ENCODE results near the gene AXDND1. TPM values are rescaled to one million over a fixed set of nuclear protein-coding genes. Genes with fewer than 3 reads are reported as not detected.

Gene AXDND1
- total RNA-seq, 5 donors from 2014 or later (not counting 1 experiment from before 2014, with no cell fraction given), result 0.19 to 1.5 (median 0.77) TPM; not detected in 2

DNA sequence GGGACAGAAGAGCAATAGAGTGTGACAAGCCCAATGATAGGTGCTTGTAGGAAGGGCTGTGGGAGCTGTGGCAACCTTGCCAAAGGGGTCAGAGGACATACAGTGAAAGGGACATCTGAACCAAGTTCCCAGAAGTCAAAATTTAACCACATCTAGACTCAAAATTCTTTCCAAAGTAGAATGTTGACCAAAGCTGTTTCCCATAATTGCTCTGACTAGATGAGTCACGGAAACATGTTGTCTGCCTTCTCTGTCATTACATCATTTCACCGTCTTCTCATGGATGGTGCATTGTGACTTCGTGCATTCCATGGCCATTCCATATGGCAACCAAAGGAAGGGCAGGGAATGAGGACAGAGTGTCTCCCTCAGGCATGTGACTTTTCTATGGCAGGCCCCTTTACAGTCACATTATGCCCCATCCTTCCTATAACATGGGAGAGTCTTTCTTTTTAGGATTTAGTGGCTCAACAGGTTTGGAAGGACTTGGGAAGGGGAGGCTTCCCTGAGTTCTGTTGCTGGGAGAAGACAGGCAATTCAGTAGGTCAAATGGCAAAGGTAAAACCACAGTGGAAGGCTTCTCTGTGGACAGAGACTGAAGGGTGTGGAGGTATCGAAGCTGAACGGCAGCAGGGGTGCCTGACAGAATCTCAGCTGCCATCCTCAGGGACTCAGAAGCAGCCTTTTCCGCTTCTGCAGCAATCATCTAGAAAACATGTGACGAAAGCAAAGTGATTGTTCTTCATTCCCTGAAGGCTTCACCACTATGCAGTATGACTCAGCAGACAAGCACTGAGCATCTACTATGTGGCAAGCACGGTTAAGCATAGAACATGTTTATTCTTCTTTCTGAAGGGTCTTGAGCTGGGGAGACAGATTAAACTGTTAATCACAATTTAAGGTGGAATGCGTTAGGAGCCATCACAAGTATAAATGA lies 185.2 kb downstream of the AXDND1 start:
- Histone ChIP-seq H3K4me3 (ENCODE audit: control insufficient read depth in 1 of 2, extremely low read depth in 1 of 2, low read length in 1 of 2) (no peak overlapping the region), H3K36me3 (ENCODE audit: control insufficient read depth in 2 of 2, extremely low read depth in 1 of 2, insufficient read depth in 1 of 2, low read length in 1 of 2) (no peaks in the 10 kb centered on the region), H3K27me3 (replicated peaks in 1 of 2; ENCODE audit: control insufficient read depth in 2 of 2, extremely low read depth in 1 of 2, insufficient read depth in 2 of 2, low read length in 1 of 2) (no peaks in the 10 kb centered on the region), H3K9me3 (no peaks in the 10 kb centered on the region), H3K4me1 (ENCODE audit: control insufficient read depth in 1 of 2, extremely low read depth in 1 of 2, insufficient read depth in 2 of 2, low read length in 2 of 2) (no peaks in the 10 kb centered on the region), H3K27ac (ENCODE audit: low read length) (no peak overlapping the region)
- H3K36me3 Mint-ChIP-seq, result no peaks in the 10 kb centered on the region
- no peak overlapping the region for H3K4me3 Mint-ChIP-seq
- H3K9me3 Mint-ChIP-seq, result no peaks in the 10 kb centered on the region
- ChIA-PET POLR2A (no interaction called here), CTCF (no interaction called here)
- 59% methylated on average over 4 of the region's 9 CpGs for WGBS (ENCODE audit: insufficient coverage)
- H3K27ac Mint-ChIP-seq, result no peak overlapping the region
- H3K27me3 Mint-ChIP-seq, result peaks cover 2 to 4% of the 10 kb centered on the region in 2 donors
- no peak for ATAC-seq (replicated peaks in 1 of 4)
- no peaks in the 10 kb centered on the region for H3K4me1 Mint-ChIP-seq
- DNase-seq, result no peak

DNA sequence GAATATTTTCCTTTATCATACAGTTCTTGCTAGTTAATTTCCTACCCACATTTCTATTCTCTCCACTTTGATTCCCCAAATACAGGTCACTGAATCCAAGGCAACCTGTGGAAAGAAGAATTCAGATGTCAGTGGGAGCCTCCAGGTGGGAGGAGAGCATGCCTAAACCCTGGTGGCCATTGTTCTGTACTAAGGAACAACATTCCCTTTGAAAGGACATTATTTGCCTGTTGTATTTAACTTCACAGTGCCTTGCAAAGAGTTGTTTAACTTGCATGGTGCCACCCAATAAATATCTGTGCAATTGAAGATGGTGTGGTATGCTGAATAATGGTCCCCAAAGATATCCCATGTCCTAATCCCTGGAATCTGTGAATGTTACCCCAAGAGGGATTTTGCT lies 188.7 kb downstream of the AXDND1 start:
- Mint-ChIP-seq H3K36me3 (no peaks in the 10 kb centered on the region), H3K27me3 (peaks cover 2 to 7% of the 10 kb centered on the region in 2 donors), H3K9me3 (no peaks in the 10 kb centered on the region), H3K27ac (no peak overlapping the region), H3K4me3 (no peak overlapping the region), H3K4me1 (no peaks in the 10 kb centered on the region)
- no peak for ATAC-seq (replicated peaks in 1 of 4)
- no peaks in the 10 kb centered on the region for H3K36me3 ChIP-seq (ENCODE audit: control insufficient read depth in 2 of 2, extremely low read depth in 1 of 2, insufficient read depth in 1 of 2, low read length in 1 of 2)
- H3K4me1 ChIP-seq (ENCODE audit: control insufficient read depth in 1 of 2, extremely low read depth in 1 of 2, insufficient read depth in 2 of 2, low read length in 2 of 2), result no peaks in the 10 kb centered on the region
- DNase-seq, result no peak
- ChIA-PET CTCF (no interaction called here), POLR2A (no interaction called here)
- no peak overlapping the region for H3K4me3 ChIP-seq (ENCODE audit: control insufficient read depth in 1 of 2, extremely low read depth in 1 of 2, low read length in 1 of 2)
- H3K9me3 ChIP-seq, result no peaks in the 10 kb centered on the region
- no peaks in the 10 kb centered on the region for H3K27me3 ChIP-seq (replicated peaks in 1 of 2; ENCODE audit: control insufficient read depth in 2 of 2, extremely low read depth in 1 of 2, insufficient read depth in 2 of 2, low read length in 1 of 2)
- H3K27ac ChIP-seq (ENCODE audit: low read length), result no peak overlapping the region

- no peaks in the 10 kb centered on the region for H3K9me3 ChIP-seq
- H3K27me3 Mint-ChIP-seq, result peaks cover 5 to 15% of the 10 kb centered on the region in 2 donors
- ATAC-seq (replicated peaks in 1 of 4) (no peak), DNase-seq (no peak)
- H3K27me3 ChIP-seq (replicated peaks in 1 of 2; ENCODE audit: control insufficient read depth in 2 of 2, extremely low read depth in 1 of 2, insufficient read depth in 2 of 2, low read length in 1 of 2), result no peaks in the 10 kb centered on the region
- H3K36me3 Mint-ChIP-seq, result no peaks in the 10 kb centered on the region
- no peaks in the 10 kb centered on the region for H3K4me1 ChIP-seq (ENCODE audit: control insufficient read depth in 1 of 2, extremely low read depth in 1 of 2, insufficient read depth in 2 of 2, low read length in 2 of 2)
- H3K27ac Mint-ChIP-seq, result no peak overlapping the region
- H3K4me1 Mint-ChIP-seq, result no peaks in the 10 kb centered on the region
- H3K9me3 Mint-ChIP-seq, result no peaks in the 10 kb centered on the region
- no peak overlapping the region for H3K4me3 Mint-ChIP-seq
- ChIA-PET CTCF (no interaction called here), POLR2A (no interaction called here)
- no CpG with 5 or more reads among the region's 1 CpG for WGBS (ENCODE audit: insufficient coverage)
- no peak overlapping the region for H3K4me3 ChIP-seq (ENCODE audit: control insufficient read depth in 1 of 2, extremely low read depth in 1 of 2, low read length in 1 of 2)
- no peak overlapping the region for H3K27ac ChIP-seq (ENCODE audit: low read length)
- H3K36me3 ChIP-seq (ENCODE audit: control insufficient read depth in 2 of 2, extremely low read depth in 1 of 2, insufficient read depth in 1 of 2, low read length in 1 of 2), result no peaks in the 10 kb centered on the region
Measured at GRCh38 chr1:179558078-179558477, 192.3 kb downstream of the AXDND1 start.

GRCh38 chr1:179575497-179576314 lies 209.9 kb downstream of the AXDND1 start, which contains the start of gene NPHS2:
Gene NPHS2, minus strand, starts transcription at chr1:179575948. Its CDS starts 84 bp downstream, at chr1:179575864.
- H3K9me3 ChIP-seq, result no peaks in the 10 kb centered on the region
- 12% methylated on average over 63 of the region's 77 CpGs for WGBS (ENCODE audit: insufficient coverage)
- Mint-ChIP-seq H3K4me1 (peaks cover 0 to 4% (median 3%) of the 10 kb centered on the region in 3 donors), H3K4me3 (no peak within 1 kb of the TSS), H3K9me3 (peaks cover 0 to 5% (median 0%) of the 10 kb centered on the region in 3 donors), H3K36me3 (no peaks in the 10 kb centered on the region), H3K27ac (peak within 1 kb of the TSS in 1 of 2 donors; percentile 28), H3K27me3 (peaks cover 51 to 57% of the 10 kb centered on the region in 2 donors)
- DNase-seq (no peak), ATAC-seq (replicated peaks in 1 of 4) (no peak)
- no peak within 1 kb of the TSS for H3K27ac ChIP-seq (ENCODE audit: low read length)
- CTCF ChIA-PET, result no interaction called here
- no peaks in the 10 kb centered on the region for H3K4me1 ChIP-seq (ENCODE audit: control insufficient read depth in 1 of 2, extremely low read depth in 1 of 2, insufficient read depth in 2 of 2, low read length in 2 of 2)
- H3K4me3 ChIP-seq (ENCODE audit: control insufficient read depth in 1 of 2, extremely low read depth in 1 of 2, low read length in 1 of 2), result no peak within 1 kb of the TSS
- no peaks in the 10 kb centered on the region for H3K36me3 ChIP-seq (ENCODE audit: control insufficient read depth in 2 of 2, extremely low read depth in 1 of 2, insufficient read depth in 1 of 2, low read length in 1 of 2)
- H3K27me3 ChIP-seq (replicated peaks in 1 of 2; ENCODE audit: control insufficient read depth in 2 of 2, extremely low read depth in 1 of 2, insufficient read depth in 2 of 2, low read length in 1 of 2), result peaks cover 11 to 21% of the 10 kb centered on the region in 2 experiments
- POLR2A ChIA-PET, result no interaction called here

DNA sequence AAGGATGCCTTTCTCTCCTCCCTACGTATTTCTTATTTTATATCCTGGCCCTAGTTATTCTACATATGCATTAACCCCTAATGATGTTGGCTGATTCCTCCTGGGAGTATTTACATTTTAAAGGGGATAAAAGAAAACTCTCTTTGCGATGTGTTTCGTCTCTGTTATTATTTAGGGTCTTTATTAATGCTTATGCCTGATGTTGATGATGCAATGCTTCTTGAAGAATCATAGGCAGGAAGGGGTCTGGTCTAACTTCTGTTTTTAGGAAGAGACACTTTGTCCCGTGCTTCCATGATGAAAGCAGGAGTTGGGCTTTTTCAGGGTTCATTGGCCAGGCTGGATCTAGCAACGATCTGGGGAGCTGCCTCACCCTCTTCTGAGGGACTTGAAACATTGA lies 210.7 kb downstream of the AXDND1 start:
- no peaks in the 10 kb centered on the region for H3K36me3 ChIP-seq (ENCODE audit: control insufficient read depth in 2 of 2, extremely low read depth in 1 of 2, insufficient read depth in 1 of 2, low read length in 1 of 2)
- H3K36me3 Mint-ChIP-seq, result no peaks in the 10 kb centered on the region
- DNase-seq (no peak), ATAC-seq (replicated peaks in 1 of 4) (no peak)
- H3K4me1 Mint-ChIP-seq, result peaks cover 0 to 4% (median 3%) of the 10 kb centered on the region in 3 donors
- H3K27me3 Mint-ChIP-seq, result peaks cover 50 to 56% of the 10 kb centered on the region in 2 donors
- WGBS (ENCODE audit: insufficient coverage), result 14% methylated on average over 1 of the region's 5 CpGs
- no peaks in the 10 kb centered on the region for H3K4me1 ChIP-seq (ENCODE audit: control insufficient read depth in 1 of 2, extremely low read depth in 1 of 2, insufficient read depth in 2 of 2, low read length in 2 of 2)
- H3K9me3 ChIP-seq, result no peaks in the 10 kb centered on the region
- H3K27ac ChIP-seq (ENCODE audit: low read length), result no peak overlapping the region
- H3K4me3 Mint-ChIP-seq, result no peak overlapping the region
- ChIA-PET POLR2A (no interaction called here), CTCF (no interaction called here)
- H3K4me3 ChIP-seq (ENCODE audit: control insufficient read depth in 1 of 2, extremely low read depth in 1 of 2, low read length in 1 of 2), result no peak overlapping the region
- H3K27me3 ChIP-seq (replicated peaks in 1 of 2; ENCODE audit: control insufficient read depth in 2 of 2, extremely low read depth in 1 of 2, insufficient read depth in 2 of 2, low read length in 1 of 2), result peaks cover 11 to 24% of the 10 kb centered on the region in 2 experiments
- H3K27ac Mint-ChIP-seq, result no peak overlapping the region
- H3K9me3 Mint-ChIP-seq, result no peaks in the 10 kb centered on the region

- peaks cover 0 to 4% (median 2%) of the 10 kb centered on the region in 3 donors for H3K4me1 Mint-ChIP-seq
- H3K4me3 Mint-ChIP-seq, result no peak overlapping the region
- Histone ChIP-seq H3K27me3 (replicated peaks in 1 of 2; ENCODE audit: control insufficient read depth in 2 of 2, extremely low read depth in 1 of 2, insufficient read depth in 2 of 2, low read length in 1 of 2) (peaks cover 14 to 31% of the 10 kb centered on the region in 2 experiments), H3K4me3 (ENCODE audit: control insufficient read depth in 1 of 2, extremely low read depth in 1 of 2, low read length in 1 of 2) (no peak overlapping the region), H3K36me3 (ENCODE audit: control insufficient read depth in 2 of 2, extremely low read depth in 1 of 2, insufficient read depth in 1 of 2, low read length in 1 of 2) (no peaks in the 10 kb centered on the region), H3K9me3 (no peaks in the 10 kb centered on the region), H3K4me1 (ENCODE audit: control insufficient read depth in 1 of 2, extremely low read depth in 1 of 2, insufficient read depth in 2 of 2, low read length in 2 of 2) (no peaks in the 10 kb centered on the region), H3K27ac (ENCODE audit: low read length) (no peak overlapping the region)
- WGBS (ENCODE audit: insufficient coverage), result no CpG with 5 or more reads among the region's 5 CpGs
- H3K9me3 Mint-ChIP-seq, result no peaks in the 10 kb centered on the region
- ChIA-PET POLR2A (no interaction called here), CTCF (interaction anchor here in 1 of 2 donors (0.7 kb wide), 1 partner anchor 16 kb away, joined by 4 read pairs; no protein-coding TSS in a partner anchor)
- no peak for DNase-seq
- H3K27ac Mint-ChIP-seq, result no peak overlapping the region
- no peaks in the 10 kb centered on the region for H3K36me3 Mint-ChIP-seq
- peaks cover 51 to 56% of the 10 kb centered on the region in 2 donors for H3K27me3 Mint-ChIP-seq
- ATAC-seq (replicated peaks in 1 of 4), result no peak
Measured at GRCh38 chr1:179583771-179584320, 218.1 kb downstream of the AXDND1 start.
